ENCODE measurements around the gene SCP2. TPM values are rescaled to one million over a fixed set of nuclear protein-coding genes. Genes with fewer than 3 reads are reported as not detected.

SCP2 gene
- total RNA-seq, 4 donors from 2014 or later = 114 to 311 (median 223) TPM

GRCh38 chr1:53083636-53084588 lies 156.8 kb downstream of the SCP2 start:
- TF ChIP-seq EP300 (IDR thresholded peaks at IDR 0.05; ENCODE audit: low read depth) = no peak
- TF ChIP-seq CTCF (IDR thresholded peaks at IDR 0.05) = no peak
- TF ChIP-seq POLR2A (IDR thresholded peaks at IDR 0.05) = no peak
- TF ChIP-seq POLR2AphosphoS5 (IDR thresholded peaks at IDR 0.05) = no peak
- 78 to 93% methylated on average over 5 to 17 of the region's 17 CpGs for WGBS, 2 donors (ENCODE audit: low coverage in 1 of 2)
- in situ Hi-C loops (cut with MboI; ENCODE audit: low pct_ligation_motif_present in 1 of 4, low pct_unique_long_range_greater_than_20kb in 1 of 4, low sequenced_read_pairs in 3 of 4) (no loop called here), intact Hi-C loops (cut with DNase I; ENCODE audit: low total_unique reads) (no loop called here)
- H3K9me3 ChIP-seq = no peaks in the 10 kb centered on the region
- no peaks in the 10 kb centered on the region for H3K4me1 ChIP-seq
- H3K27ac ChIP-seq = no peak overlapping the region
- no peaks in the 10 kb centered on the region for H3K27me3 ChIP-seq
- H3K4me3 ChIP-seq = no peak overlapping the region
- no peaks in the 10 kb centered on the region for H3K36me3 ChIP-seq
- DNase-seq = no peak

- no peaks in the 10 kb centered on the region for H3K36me3 ChIP-seq
- no peaks in the 10 kb centered on the region for H3K9me3 ChIP-seq
- H3K27ac ChIP-seq = no peak overlapping the region
- 77 to 80% methylated on average over 1 to 8 of the region's 8 CpGs for WGBS, 2 donors (ENCODE audit: low coverage in 1 of 2)
- peaks cover 0 to 4% (median 2%) of the 10 kb centered on the region in 4 donors for H3K4me1 ChIP-seq
- in situ Hi-C loops (cut with MboI; ENCODE audit: low pct_ligation_motif_present in 1 of 4, low pct_unique_long_range_greater_than_20kb in 1 of 4, low sequenced_read_pairs in 3 of 4) = no loop called here
- intact Hi-C loops (cut with DNase I; ENCODE audit: low total_unique reads) = no loop called here
- no peaks in the 10 kb centered on the region for H3K27me3 ChIP-seq
- no peak overlapping the region for H3K4me3 ChIP-seq
- TF ChIP-seq CTCF (IDR thresholded peaks at IDR 0.05) (no peak), POLR2A (IDR thresholded peaks at IDR 0.05) (no peak), POLR2AphosphoS5 (IDR thresholded peaks at IDR 0.05) (no peak), EP300 (IDR thresholded peaks at IDR 0.05; ENCODE audit: low read depth) (no peak)
- no peak for DNase-seq
Measured at GRCh38 chr1:53084589-53084971, 157.5 kb downstream of the SCP2 start.

- Histone ChIP-seq H3K27ac (no peak overlapping the region), H3K9me3 (no peaks in the 10 kb centered on the region), H3K4me1 (peaks cover 0 to 9% (median 6%) of the 10 kb centered on the region in 4 donors), H3K27me3 (no peaks in the 10 kb centered on the region), H3K36me3 (no peaks in the 10 kb centered on the region), H3K4me3 (no peak overlapping the region)
- DNase-seq = no peak
- in situ Hi-C loops (cut with MboI; ENCODE audit: low pct_ligation_motif_present in 1 of 4, low pct_unique_long_range_greater_than_20kb in 1 of 4, low sequenced_read_pairs in 3 of 4) = no loop called here
- TF ChIP-seq EP300 (IDR thresholded peaks at IDR 0.05; ENCODE audit: low read depth) = no peak
- TF ChIP-seq CTCF (IDR thresholded peaks at IDR 0.05) = no peak
- no peak for TF ChIP-seq POLR2A (IDR thresholded peaks at IDR 0.05)
- TF ChIP-seq POLR2AphosphoS5 (IDR thresholded peaks at IDR 0.05) = no peak
- intact Hi-C loops (cut with DNase I; ENCODE audit: low total_unique reads) = no loop called here
- 92% methylated on average over 8 of the region's 8 CpGs; no CpG with 5 or more reads in 1 of the 2 donors for WGBS, 2 donors (ENCODE audit: low coverage in 1 of 2)
Measured at GRCh38 chr1:53085405-53085804, 158.3 kb downstream of the SCP2 start.

- WGBS, 2 donors (ENCODE audit: low coverage in 1 of 2) = 86% methylated on average over 4 of the region's 4 CpGs; no CpG with 5 or more reads in 1 of the 2 donors
- no peak overlapping the region for H3K27ac ChIP-seq
Measured at GRCh38 chr1:53086491-53087070, 159.5 kb downstream of the SCP2 start.

More at GRCh38 chr1:53086491-53087070, 159.5 kb downstream of the SCP2 start:
- DNase-seq = no peak
- in situ Hi-C loops (cut with MboI; ENCODE audit: low pct_ligation_motif_present in 1 of 4, low pct_unique_long_range_greater_than_20kb in 1 of 4, low sequenced_read_pairs in 3 of 4) = no loop called here
- Histone ChIP-seq H3K9me3 (no peaks in the 10 kb centered on the region), H3K36me3 (no peaks in the 10 kb centered on the region), H3K4me3 (no peak overlapping the region), H3K27me3 (no peaks in the 10 kb centered on the region), H3K4me1 (peaks cover 5 to 17% (median 9%) of the 10 kb centered on the region in 4 donors)
- intact Hi-C loops (cut with DNase I; ENCODE audit: low total_unique reads) = no loop called here
- TF ChIP-seq CTCF (IDR thresholded peaks at IDR 0.05) (no peak), POLR2A (IDR thresholded peaks at IDR 0.05) (no peak), EP300 (IDR thresholded peaks at IDR 0.05; ENCODE audit: low read depth) (no peak), POLR2AphosphoS5 (IDR thresholded peaks at IDR 0.05) (no peak)
